HG02938 (cell line): Measurements from ENCODE around the gene HSPA12B.

Experiments
- ATAC-seq: cut with Tn5 transposase; IDR thresholded peaks from one replicate; pipeline ENCODE4 v1.9.1; 2021; ENCODE audit warnings: mild to moderate bottlenecking, moderate library complexity; ENCODE audit not compliant: unreplicated experiment

Gene HSPA12B

GRCh38 chr20:3732327-3733118 lies at the start of gene HSPA12B:
HSPA12B (plus strand) TSS chr20:3732685; CDS start chr20:3738675, 5,990 bp downstream.
- no peak for ATAC-seq

GRCh38 chr20:3685341-3685740 lies 47.1 kb upstream of the HSPA12B start:
- ATAC-seq: no peak

DNA sequence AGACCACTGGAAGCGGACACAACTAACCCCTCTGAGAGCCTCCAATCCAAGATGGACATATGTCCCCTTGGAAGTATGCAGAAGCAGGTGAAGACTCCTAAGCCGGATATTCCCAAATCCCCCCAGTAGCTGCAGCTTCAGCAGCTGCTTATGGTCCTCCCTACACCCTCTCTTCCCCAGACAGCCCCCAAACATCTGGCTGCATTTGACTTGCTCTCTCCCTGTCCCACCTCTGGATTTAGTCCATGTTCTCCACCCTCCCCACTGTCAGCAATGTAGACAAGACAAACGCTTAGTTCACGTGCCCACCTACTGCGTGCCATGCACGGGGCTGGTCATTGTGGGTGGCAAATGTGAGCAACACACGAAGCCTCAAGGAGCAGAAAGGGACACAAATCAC lies 46.1 kb upstream of the HSPA12B start:
- no peak for ATAC-seq

- ATAC-seq: no peak
Measured at GRCh38 chr20:3686867-3687321, 45.6 kb upstream of the HSPA12B start.

DNA sequence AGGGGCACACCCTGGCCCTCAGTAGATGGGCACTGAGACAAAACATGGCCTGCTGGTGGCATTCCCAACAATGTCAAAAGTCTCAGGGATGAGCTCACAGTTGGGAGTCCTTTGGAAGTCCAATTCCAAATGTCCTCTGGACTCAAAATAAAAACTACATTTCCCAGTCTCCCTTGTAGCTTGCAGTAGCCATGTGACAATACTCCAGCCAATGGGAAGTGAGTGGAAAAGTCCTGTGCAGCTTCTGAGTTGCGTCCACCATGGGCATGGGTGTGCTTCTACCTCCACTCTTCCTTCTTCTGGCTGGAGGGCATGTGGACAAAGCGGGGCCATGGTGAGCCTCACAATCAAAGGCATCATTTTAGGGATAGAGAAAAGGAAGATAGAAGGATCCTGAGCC lies 44.8 kb upstream of the HSPA12B start:
- ATAC-seq: no peak

GRCh38 chr20:3689978-3690377 lies 42.5 kb upstream of the HSPA12B start:
- no peak for ATAC-seq

- ATAC-seq: no peak
Measured at GRCh38 chr20:3690413-3690812, 42.1 kb upstream of the HSPA12B start.

GRCh38 chr20:3691306-3691705 lies 41.2 kb upstream of the HSPA12B start:
- ATAC-seq: no peak

GRCh38 chr20:3691897-3692296 lies 40.6 kb upstream of the HSPA12B start:
- ATAC-seq: no peak

- ATAC-seq: no peak
Measured at GRCh38 chr20:3692706-3693294, 39.7 kb upstream of the HSPA12B start.

GRCh38 chr20:3693376-3693775 lies 39.1 kb upstream of the HSPA12B start:
- ATAC-seq: no peak

GRCh38 chr20:3694864-3695263 lies 37.6 kb upstream of the HSPA12B start:
- ATAC-seq: no peak

DNA sequence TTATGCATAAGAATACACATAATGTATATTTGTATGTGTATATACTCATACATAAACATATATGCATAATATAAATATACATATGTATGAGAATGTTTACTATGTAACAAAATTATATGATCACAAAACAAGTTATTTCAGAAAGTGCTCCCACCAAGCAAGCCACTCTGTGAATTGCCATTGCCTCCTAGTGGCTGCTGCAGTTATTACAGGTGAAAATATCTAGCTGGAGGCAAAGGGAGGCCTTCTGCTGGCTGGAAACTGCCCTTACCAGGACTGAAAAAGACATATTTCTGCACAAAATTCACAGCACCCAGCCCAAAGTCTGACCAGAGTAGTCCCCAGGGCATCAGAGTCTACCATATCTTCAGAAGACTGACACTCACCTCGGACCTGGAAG lies 36.3 kb upstream of the HSPA12B start:
- ATAC-seq: no peak

GRCh38 chr20:3696745-3697587 lies 35.5 kb upstream of the HSPA12B start:
- ATAC-seq: no peak

DNA sequence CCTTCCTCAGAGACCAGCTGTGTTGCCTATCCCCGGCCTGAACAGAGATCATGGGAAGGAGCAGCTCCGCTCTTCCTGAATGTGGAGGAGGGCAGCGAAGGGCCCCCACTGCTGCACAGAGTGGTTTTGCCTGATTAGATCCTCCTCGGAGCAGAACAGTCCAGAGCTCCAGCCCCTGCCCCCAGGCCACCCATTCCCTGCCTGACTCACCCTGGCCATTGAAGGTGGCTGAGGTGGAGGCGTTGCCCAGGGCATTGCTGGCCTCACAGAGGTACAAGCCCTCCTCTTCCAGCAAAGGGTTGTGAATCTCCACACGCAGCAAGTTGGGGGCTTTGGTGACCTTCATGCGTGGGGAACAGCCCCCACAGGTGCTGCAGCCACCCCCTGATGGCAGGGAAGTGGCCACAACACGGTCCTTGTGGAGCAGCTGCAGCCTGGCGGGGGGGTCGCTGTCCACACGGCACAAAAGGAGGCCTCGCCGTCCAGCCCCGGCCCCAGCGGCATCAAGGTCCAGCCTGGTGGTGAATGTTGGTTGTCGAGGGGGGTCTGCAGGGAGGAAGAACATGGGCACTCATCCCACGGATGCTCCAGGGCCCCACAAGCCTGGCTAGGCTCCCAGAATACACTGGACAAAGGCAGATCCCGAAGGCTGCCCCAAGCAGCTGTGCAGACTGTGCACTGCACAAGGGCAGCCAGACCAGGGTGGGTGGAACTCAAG lies 34.7 kb upstream of the HSPA12B start:
- ATAC-seq: no peak

- ATAC-seq: no peak
Measured at GRCh38 chr20:3698591-3699001, 33.9 kb upstream of the HSPA12B start.

GRCh38 chr20:3699037-3699436 lies 33.4 kb upstream of the HSPA12B start:
- ATAC-seq: no peak

- no peak for ATAC-seq
Measured at GRCh38 chr20:3701061-3701998, 31.2 kb upstream of the HSPA12B start.

- no peak for ATAC-seq
Measured at GRCh38 chr20:3702611-3703391, 29.7 kb upstream of the HSPA12B start.
